HCT116 (cell line): ENCODE measurements around the gene VWF. TPM values are rescaled to one million over a fixed set of nuclear protein-coding genes. Genes with fewer than 3 reads are reported as not detected.
"Not testable (repeated sequence)": the region's sequence is repeated elsewhere in the genome, so short reads cannot be mapped to it uniquely, and the experiment has no call there.

ENCODE experiments used
- ATAC-seq: fragments of 200-7000 bp; cut with Tn5 transposase; 2 replicates; pipeline ENCODE4 v1.9.1; 2020; ENCODE audit warnings: mild to moderate bottlenecking, moderate library complexity
- BruUV-seq: library from RNA; stranded (reverse); fragments of 400-500 nt; replicated peaks from 2 replicates; lab custom pipeline; 2021; lab: Mats Ljungman, UMichigan
- CTCF ChIA-PET: fragments of 300-600 bp; sonication (Branson Sonifier 250); formaldehyde crosslinking; loops from one replicate; lab custom pipeline; 2021; ENCODE audit warnings: antibody characterized with exemption; lab: Charles Lee
- POLR2A ChIA-PET: fragments of 300-600, 350-600 bp; sonication (Branson Sonifier 250); formaldehyde crosslinking; loops from one replicate; lab custom pipeline; 2021; ENCODE audit warnings: antibody characterized with exemption; lab: Charles Lee
- RAD21 ChIA-PET, 2 experiments: fragments of 300-600 bp; sonication (Branson Sonifier 250); formaldehyde crosslinking; loops; one replicate each; lab custom pipeline; 2023; ENCODE audit warnings: low total read pairs in 2 of 2; ENCODE audit not compliant: uncharacterized antibody in 2 of 2, unreplicated experiment in 2 of 2, low non-redundant PET in 1 of 2; lab: Charles Lee
- DNase-seq: peaks from one replicate; pipeline ENCODE4 v3.0.0-alpha.2; 2010; ENCODE audit warnings: low read depth, low spot score
- H2AFZ ChIP-seq: fragments of 200-600 bp; shearing (Covaris generic), sonication (generic); 2 replicates; pipeline ENCODE4 v1.6.1; 2017; ENCODE audit warnings: low read depth, mixed run types, mixed read lengths, antibody characterized with exemption, low read length; ENCODE audit not compliant: poor library complexity, severe bottlenecking
- H3K27ac ChIP-seq: 2 replicates; pipeline ENCODE4 v1.5.1; 2012; ENCODE audit warnings: low read depth, low read length
- H3K27me3 ChIP-seq: fragments of 200-600 bp; sonication (generic); 2 replicates; pipeline ENCODE4 v1.6.1; 2016; ENCODE audit warnings: mixed run types, low read length, mixed read lengths; ENCODE audit not compliant: insufficient read depth
- H3K36me3 ChIP-seq, 2 experiments: fragments of 200-500 bp in 1 of 2; fragments of 200-600 bp in 1 of 2; sonication (Bioruptor generic) in 1 of 2; sonication (generic) in 1 of 2; 2 replicates each; pipeline versions ENCODE4 v1.5.1 to v1.6.1; 2014 to 2016; ENCODE audit warnings: low read length in 2 of 2, inconsistent platforms in 1 of 2, mixed read lengths in 1 of 2, mixed run types in 1 of 2; ENCODE audit not compliant: insufficient read depth in 2 of 2, control insufficient read depth in 1 of 2
- H3K4me1 ChIP-seq, 2 experiments: fragments of 200-600 bp in 1 of 2; sonication (generic) in 1 of 2; 2 replicates each; pipeline versions ENCODE4 v1.5.1 to v1.6.1; 2012 to 2017; ENCODE audit warnings: low read length in 2 of 2, inconsistent platforms in 1 of 2, mild to moderate bottlenecking in 1 of 2, mixed read lengths in 1 of 2, mixed run types in 1 of 2, moderate library complexity in 1 of 2; ENCODE audit not compliant: insufficient read depth in 2 of 2, control insufficient read depth in 1 of 2
- H3K4me2 ChIP-seq: fragments of 200-600 bp; sonication (generic); 2 replicates; pipeline ENCODE4 v1.6.1; 2017; ENCODE audit warnings: mixed run types, low read length, mixed read lengths
- H3K4me3 ChIP-seq, 2 experiments: fragments of 200-600 bp in 1 of 2; sonication (generic) in 1 of 2; replicated peaks in 1 of 2; 2 replicates each; pipeline ENCODE4 v1.5.1; 2011 to 2016; ENCODE audit warnings: low read length in 2 of 2, control low read depth in 1 of 2, low read depth in 1 of 2, mild to moderate bottlenecking in 1 of 2, mixed read lengths in 1 of 2, mixed run types in 1 of 2
- H3K79me2 ChIP-seq: fragments of 200-600 bp; sonication (generic); 2 replicates; pipeline ENCODE4 v1.6.1; 2017; ENCODE audit warnings: mild to moderate bottlenecking, mixed run types, low read length, moderate library complexity, mixed read lengths; ENCODE audit not compliant: insufficient read depth
- H3K9ac ChIP-seq: fragments of 200-600 bp; sonication (generic); 2 replicates; pipeline ENCODE4 v1.6.1; 2016; ENCODE audit warnings: low read length, mixed read lengths
- H3K9me2 ChIP-seq: fragments of 200-600 bp; sonication (generic), shearing (Covaris generic); 2 replicates; pipeline ENCODE4 v1.6.1; 2017; ENCODE audit warnings: mixed run types, mild to moderate bottlenecking, moderate library complexity; ENCODE audit not compliant: insufficient read depth
- H3K9me3 ChIP-seq, 2 experiments: fragments of 200-500 bp in 1 of 2; fragments of 200-600 bp in 1 of 2; sonication (Bioruptor generic) in 1 of 2; sonication (generic) in 1 of 2; 2 replicates each; pipeline ENCODE4 v1.6.1; 2014 to 2017; ENCODE audit warnings: low read length in 2 of 2, mixed read lengths in 2 of 2, inconsistent platforms in 1 of 2, low read depth in 1 of 2, mild to moderate bottlenecking in 1 of 2, mixed run types in 1 of 2, moderate library complexity in 1 of 2; ENCODE audit not compliant: control insufficient read depth in 1 of 2, insufficient read depth in 1 of 2
- H4K20me1 ChIP-seq: fragments of 200-600 bp; sonication (generic), shearing (Covaris generic); 2 replicates; pipeline ENCODE4 v1.6.1; 2017; ENCODE audit warnings: mixed run types, mild to moderate bottlenecking, moderate library complexity; ENCODE audit not compliant: insufficient read depth
- ATF3 ChIP-seq: IDR thresholded peaks from 2 replicates; pipeline ENCODE4 v1.6.1; 2012
- CBX3 ChIP-seq: IDR thresholded peaks from 2 replicates; pipeline ENCODE4 v1.6.1; 2012; ENCODE audit warnings: low read depth
- CEBPB ChIP-seq: IDR thresholded peaks from 2 replicates; pipeline ENCODE4 v1.6.1; 2012; ENCODE audit warnings: low read depth
- CTCF ChIP-seq, 3 experiments: fragments of 200-600 bp in 1 of 3; sonication (generic) in 1 of 3; IDR thresholded peaks in 2 of 3; conservative IDR thresholded peaks in 1 of 3; 2 replicates each; pipeline ENCODE4 v1.5.1; 2012 to 2017; ENCODE audit warnings: low read depth in 2 of 3, low read length in 2 of 3, antibody characterized with exemption in 1 of 3, borderline replicate concordance in 1 of 3, control low read depth in 1 of 3, mild to moderate bottlenecking in 1 of 3, mixed read lengths in 1 of 3, mixed run types in 1 of 3, moderate library complexity in 1 of 3; ENCODE audit not compliant: insufficient read depth in 1 of 3
- ELF1 ChIP-seq: IDR thresholded peaks from 2 replicates; pipeline ENCODE4 v1.6.1; 2012; ENCODE audit warnings: low read depth, borderline replicate concordance
- EZH2 ChIP-seq: fragments of 200-600 bp; sonication (generic); IDR thresholded peaks from 2 replicates; pipeline ENCODE4 v1.6.1; 2017; ENCODE audit warnings: antibody characterized with exemption, mixed run types
- EZH2phosphoT487 ChIP-seq: fragments of 200-600 bp; IDR thresholded peaks from 2 replicates; pipeline ENCODE4 v1.6.1; 2018; ENCODE audit warnings: antibody characterized with exemption, borderline replicate concordance
- POLR2AphosphoS5 ChIP-seq: IDR thresholded peaks from 2 replicates; pipeline ENCODE4 v1.6.1; 2011; ENCODE audit warnings: mild to moderate bottlenecking, low read depth, low read length, moderate library complexity
- RAD21 ChIP-seq: IDR thresholded peaks from 2 replicates; pipeline ENCODE4 v1.6.1; 2012; ENCODE audit warnings: low read depth, mild to moderate bottlenecking
- SIN3A ChIP-seq: IDR thresholded peaks from 2 replicates; pipeline ENCODE4 v1.6.1; 2012; ENCODE audit warnings: low read depth
- SRF ChIP-seq: IDR thresholded peaks from 2 replicates; pipeline ENCODE4 v1.6.1; 2012; ENCODE audit warnings: low read depth
- TCF7L2 ChIP-seq: IDR thresholded peaks from 2 replicates; pipeline ENCODE4 v1.7.0; 2011; ENCODE audit warnings: borderline replicate concordance, inconsistent platforms; ENCODE audit not compliant: insufficient read depth, insufficient read length; ENCODE audit errors: extremely low read depth
- YY1 ChIP-seq: IDR thresholded peaks from 2 replicates; pipeline ENCODE4 v1.6.1; 2011; ENCODE audit warnings: low read length, low read depth, moderate library complexity, mild to moderate bottlenecking; ENCODE audit not compliant: insufficient replicate concordance; ENCODE audit errors: extremely low read depth
- ZNF274 ChIP-seq: fragments of 200-500 bp; sonication (Bioruptor generic); IDR thresholded peaks from 2 replicates; pipeline ENCODE4 v1.6.1; 2014; ENCODE audit warnings: mild to moderate bottlenecking, low read depth, low read length, inconsistent platforms
- intact Hi-C: fragments of 100-400 bp; cut with micrococcal nuclease; formaldehyde crosslinking; loops from 2 replicates; pipeline ENCODE4 v1.10.0; 2022
- total RNA-seq: library from RNA; stranded (reverse); gene quantifications from one replicate; pipeline ENCODE4 v1.2.1, GENCODE V29; 2021; ENCODE audit not compliant: unreplicated experiment

VWF gene
- total RNA-seq, 1 experiment from 2014 or later = 0.57 TPM

GRCh38 chr12:6154730-6155459 is 30.4 kb upstream of the VWF start:
- Histone ChIP-seq H3K79me2 (no peaks in the 10 kb centered on the region), H3K9me3 (no peaks in the 10 kb centered on the region), H3K4me3 (no peak overlapping the region), H4K20me1 (no peaks in the 10 kb centered on the region), H3K9ac (no peak overlapping the region), H3K36me3 (no peaks in the 10 kb centered on the region), H2AFZ (no peak overlapping the region), H3K4me1 (peaks cover 2 to 3% of the 10 kb centered on the region in 2 experiments; a peak in 1 of 4 replicates), H3K9me2 (no peaks in the 10 kb centered on the region), H3K27ac (no peak overlapping the region), H3K4me2 (no peak overlapping the region), H3K27me3 (no peaks in the 10 kb centered on the region)
- BruUV-seq = no TSS peak
- DNase-seq (no peak), ATAC-seq (no peak)
- ChIA-PET RAD21 (no interaction called here), CTCF (interaction anchor here (1.2 kb wide), 1 partner anchor 41 kb away, joined by 3 read pairs; no protein-coding TSS in a partner anchor), POLR2A (no interaction called here)
- intact Hi-C loops = no loop called here
- no peak for TF ChIP-seq YY1
- no peak for TF ChIP-seq CTCF (IDR thresholded peaks at IDR 0.05 in 2 of 3, conservative IDR thresholded peaks at IDR 0.05 in 1 of 3; ENCODE audit: borderline replicate concordance in 1 of 3, insufficient read depth in 1 of 3, low read depth in 2 of 3, low read length in 2 of 3)
- TF ChIP-seq SIN3A = no peak
- no peak for TF ChIP-seq POLR2AphosphoS5
- no peak for TF ChIP-seq CEBPB
- TF ChIP-seq TCF7L2 = no peak
- TF ChIP-seq ZNF274 = no peak
- TF ChIP-seq ATF3 = no peak
- TF ChIP-seq EZH2phosphoT487 = no peak
- no peak for TF ChIP-seq RAD21
- TF ChIP-seq EZH2 = no peak
- TF ChIP-seq CBX3 = no peak
- TF ChIP-seq SRF = no peak
- no peak for TF ChIP-seq ELF1

GRCh38 chr12:6148722-6149121 is 24.3 kb upstream of the VWF start:
- H3K27ac ChIP-seq, H2AFZ ChIP-seq, DNase-seq, H3K9ac ChIP-seq, H3K4me2 ChIP-seq, H3K9me2 ChIP-seq, H4K20me1 ChIP-seq, BruUV-seq, POLR2A ChIA-PET, ATAC-seq, intact Hi-C loops, H3K27me3 ChIP-seq, CTCF ChIA-PET, H3K4me1 ChIP-seq, RAD21 ChIA-PET, H3K36me3 ChIP-seq, H3K4me3 ChIP-seq, H3K9me3 ChIP-seq, H3K79me2 ChIP-seq: not testable (repeated sequence)
